H1 (cell line): Measurements from ENCODE around the gene CERS1. TPM values are rescaled to one million over a fixed set of nuclear protein-coding genes. Genes with fewer than 3 reads are reported as not detected.

ENCODE experiments used
- CTCF ChIA-PET: fragments of 300-600 bp; sonication (Branson Sonifier 250); formaldehyde crosslinking; loops from one replicate; lab custom pipeline; 2021; ENCODE audit not compliant: partially characterized antibody; lab: Charles Lee
- POLR2A ChIA-PET: fragments of 300-600 bp; sonication (Branson Sonifier 250); formaldehyde crosslinking; loops from one replicate; lab custom pipeline; 2021; ENCODE audit warnings: inconsistent platforms; ENCODE audit not compliant: partially characterized antibody; lab: Charles Lee
- DNase-seq, 2 experiments: peaks; one replicate each; pipeline versions ENCODE4 v3.0.0 to v3.0.0-alpha.2; 2010 to 2022; ENCODE audit warnings: low spot score in 2 of 2, low read depth in 1 of 2, mixed read lengths in 1 of 2
- FAIRE-seq: peaks from 2 replicates; lab custom pipeline; 2011; peaks lifted over from hg19 to GRCh38; lab: Jason Lieb, UNC
- H2AFZ ChIP-seq: 2 replicates; pipeline ENCODE4 v1.8.1; 2012; ENCODE audit warnings: low read length, inconsistent platforms
- H2AK5ac ChIP-seq: 2 replicates; pipeline ENCODE4 v1.6.1; 2013; ENCODE audit warnings: low read depth, low read length
- H2BK120ac ChIP-seq: replicated peaks from 2 replicates; pipeline ENCODE3; 2013; ENCODE audit warnings: low read depth, low read length, inconsistent platforms
- H2BK12ac ChIP-seq: 2 replicates; pipeline ENCODE4 v1.6.1; 2013; ENCODE audit warnings: low read depth, low read length
- H2BK15ac ChIP-seq: 2 replicates; pipeline ENCODE4 v1.6.1; 2013; ENCODE audit warnings: low read length
- H2BK20ac ChIP-seq: 2 replicates; pipeline ENCODE4 v1.6.1; 2013; ENCODE audit warnings: low read length
- H2BK5ac ChIP-seq: 2 replicates; pipeline ENCODE4 v1.6.1; 2013; ENCODE audit warnings: low read depth, low read length
- H3K14ac ChIP-seq: 2 replicates; pipeline ENCODE4 v1.6.1; 2013; ENCODE audit warnings: inconsistent platforms; ENCODE audit not compliant: insufficient read length
- H3K18ac ChIP-seq: 2 replicates; pipeline ENCODE4 v1.6.1; 2013; ENCODE audit warnings: low read length; ENCODE audit errors: extremely low read depth
- H3K23ac ChIP-seq: 2 replicates; pipeline ENCODE4 v1.6.1; 2013; ENCODE audit warnings: inconsistent platforms; ENCODE audit not compliant: insufficient read length
- H3K23me2 ChIP-seq: 2 replicates; pipeline ENCODE4 v1.6.1; 2013; ENCODE audit warnings: low read depth, low read length
- H3K27ac ChIP-seq: 2 replicates; pipeline ENCODE4 v1.6.1; 2011; ENCODE audit warnings: low read depth, low read length, inconsistent platforms
- H3K27me3 ChIP-seq, 4 experiments: replicated peaks in 1 of 4; 1 replicate in 1 of 4; 2 replicates in 3 of 4; pipeline versions ENCODE4 v1.6.1 to v1.8.1; 2011 to 2013; ENCODE audit warnings: low read length in 3 of 4, mild to moderate bottlenecking in 3 of 4, inconsistent platforms in 2 of 4, mixed read lengths in 2 of 4, moderate library complexity in 1 of 4; ENCODE audit not compliant: control insufficient read depth in 3 of 4, insufficient read depth in 3 of 4; ENCODE audit errors: extremely low read depth in 1 of 4
- H3K36me3 ChIP-seq, 4 experiments: 2 replicates each; pipeline versions ENCODE4 v1.6.1 to v1.8.1; 2011 to 2013; ENCODE audit warnings: mild to moderate bottlenecking in 4 of 4, low read length in 3 of 4, moderate library complexity in 2 of 4, control low read depth in 1 of 4, inconsistent platforms in 1 of 4; ENCODE audit not compliant: insufficient read depth in 4 of 4, control insufficient read depth in 2 of 4
- H3K4ac ChIP-seq: replicated peaks from 2 replicates; pipeline ENCODE3; 2013; ENCODE audit warnings: low read length, low read depth, mixed read lengths, inconsistent platforms; ENCODE audit not compliant: insufficient read length
- H3K4me1 ChIP-seq, 4 experiments: replicated peaks in 1 of 4; 1 replicate in 1 of 4; 2 replicates in 3 of 4; pipeline versions ENCODE4 v1.6.1 to v1.8.1; 2011 to 2013; ENCODE audit warnings: low read length in 3 of 4, inconsistent platforms in 2 of 4, mixed read lengths in 1 of 4; ENCODE audit not compliant: insufficient read depth in 4 of 4, control insufficient read depth in 3 of 4
- H3K4me2 ChIP-seq, 2 experiments: 2 replicates each; pipeline versions ENCODE4 v1.6.1 to v1.8.1; 2011 to 2013; ENCODE audit warnings: low read depth in 2 of 2, low read length in 2 of 2, control low read depth in 1 of 2, inconsistent platforms in 1 of 2, mild to moderate bottlenecking in 1 of 2; ENCODE audit not compliant: insufficient read depth in 1 of 2
- H3K4me3 ChIP-seq, 4 experiments: fragments of 200-600, 300-600 bp in 1 of 4; sonication (generic), shearing (Covaris generic), sonication (Bioruptor Twin) in 1 of 4; 2 replicates each; pipeline versions ENCODE4 v1.5.1 to v1.8.1; 2011 to 2016; ENCODE audit warnings: low read length in 4 of 4, low read depth in 3 of 4, control low read depth in 2 of 4, inconsistent platforms in 2 of 4, mild to moderate bottlenecking in 2 of 4, mixed read lengths in 1 of 4, moderate library complexity in 1 of 4; ENCODE audit not compliant: insufficient read depth in 2 of 4; ENCODE audit errors: extremely low read depth in 1 of 4
- H3K56ac ChIP-seq: replicated peaks from 2 replicates; pipeline ENCODE3; 2013; ENCODE audit warnings: low read depth, mild to moderate bottlenecking, mixed read lengths, low read length, inconsistent platforms; ENCODE audit not compliant: insufficient read length
- H3K79me1 ChIP-seq: 2 replicates; pipeline ENCODE4 v1.6.1; 2013; ENCODE audit warnings: low read depth, low read length, control low read depth
- H3K79me2 ChIP-seq, 2 experiments: 2 replicates each; pipeline versions ENCODE4 v1.6.1 to v1.8.1; 2012 to 2013; ENCODE audit warnings: low read length in 2 of 2, mild to moderate bottlenecking in 2 of 2, inconsistent platforms in 1 of 2; ENCODE audit not compliant: insufficient read depth in 2 of 2, control insufficient read depth in 1 of 2
- H3K9ac ChIP-seq, 4 experiments: replicated peaks in 1 of 4; 1 replicate in 1 of 4; 2 replicates in 3 of 4; pipeline versions ENCODE4 v1.6.1 to v1.8.1; 2011 to 2013; ENCODE audit warnings: low read depth in 3 of 4, low read length in 3 of 4, control low read depth in 2 of 4, mild to moderate bottlenecking in 2 of 4, moderate library complexity in 2 of 4, inconsistent platforms in 1 of 4; ENCODE audit errors: extremely low read depth in 1 of 4
- H3K9me3 ChIP-seq, 2 experiments: 2 replicates each; pipeline versions ENCODE4 v1.6.1 to v1.8.1; 2012 to 2013; ENCODE audit warnings: mild to moderate bottlenecking in 2 of 2, moderate library complexity in 2 of 2, control low read depth in 1 of 2, inconsistent platforms in 1 of 2, low read depth in 1 of 2, low read length in 1 of 2, mixed read lengths in 1 of 2; ENCODE audit not compliant: insufficient read depth in 2 of 2
- H4K20me1 ChIP-seq, 2 experiments: replicated peaks in 1 of 2; 2 replicates each; pipeline versions ENCODE3 to v1.8.1; 2011 to 2013; ENCODE audit warnings: inconsistent platforms in 2 of 2, low read length in 2 of 2, mild to moderate bottlenecking in 1 of 2; ENCODE audit not compliant: insufficient read depth in 2 of 2, control insufficient read depth in 1 of 2
- H4K5ac ChIP-seq: 2 replicates; pipeline ENCODE4 v1.6.1; 2013; ENCODE audit warnings: low read length, low read depth, mixed read lengths, inconsistent platforms; ENCODE audit not compliant: insufficient read length
- H4K8ac ChIP-seq: 2 replicates; pipeline ENCODE4 v1.8.0; 2013; ENCODE audit warnings: mild to moderate bottlenecking, moderate library complexity, low read length, inconsistent platforms; ENCODE audit not compliant: insufficient read depth; ENCODE audit errors: extremely low read depth
- H4K91ac ChIP-seq: replicated peaks from 2 replicates; pipeline ENCODE3; 2013; ENCODE audit warnings: low read length, mixed read lengths, inconsistent platforms; ENCODE audit not compliant: insufficient read length
- EP300 ChIP-seq, 2 experiments: IDR thresholded peaks; 1 replicate in 1 of 2; 2 replicates in 1 of 2; pipeline ENCODE4 v1.6.1; 2011 to 2012; ENCODE audit warnings: low read depth in 2 of 2, low read length in 2 of 2, mild to moderate bottlenecking in 2 of 2, borderline replicate concordance in 1 of 2, inconsistent platforms in 1 of 2, moderate library complexity in 1 of 2
- WGBS, 2 experiments: shearing (Covaris generic) in 1 of 2; methylation state at CpG; one replicate each; pipeline versions ENCODE4 v1.1.6 to v1.1.7; 2013 to 2015; ENCODE audit warnings: low lambda C conversion rate in 2 of 2, mixed read lengths in 2 of 2, inconsistent platforms in 1 of 2, low coverage in 1 of 2, missing lambda C conversion rate in 1 of 2; ENCODE audit not compliant: insufficient replicate concordance in 2 of 2, insufficient coverage in 1 of 2, insufficient read length in 1 of 2; ENCODE audit errors: extremely low coverage in 1 of 2, missing lambda C conversion rate in 1 of 2; 5-methylcytosine and 5-hydroxymethylcytosine counted together
- polyA plus RNA-seq, 7 experiments: library from polyadenylated mRNA; depleted of rRNA in 3 of 7; stranded (reverse) in 5 of 7; unstranded in 2 of 7; fragments of >200 nt in 5 of 7; fragments of 200-250 nt in 2 of 7; gene quantifications; 1 replicate in 5 of 7; 2 replicates in 1 of 7; 4 replicates in 1 of 7; pipeline versions ENCODE4 v1.2.1 to v1.2.3, GENCODE V29; 2011 to 2013; ENCODE audit warnings: missing spikeins in 2 of 7, mixed read lengths in 2 of 7
- total RNA-seq: library from RNA; stranded (reverse); fragmentation: NEBNext Ultra II Directional; extraction: Animal tissue kit (Norgen Biotek cat#: 25700); gene quantifications from 2 replicates; pipeline ENCODE4 v1.2.1, GENCODE V29; 2021

Gene CERS1
- total and polyA plus RNA-seq, 2 of the 8 experiments (the other 6 are each of a cell fraction or from before 2014, with no cell fraction given), result 18.6 to 51.0 TPM

- Histone ChIP-seq H4K8ac (no peak overlapping the region), H3K14ac (no peak overlapping the region), H3K4ac (no peak overlapping the region), H2BK20ac (no peak overlapping the region), H4K20me1 (peaks cover 0 to 14% of the 10 kb centered on the region in 2 experiments), H3K18ac (no peak overlapping the region), H3K9ac (peak overlapping the region in 1 of 4 experiments; percentile 68; a peak in 4 of 7 replicates), H3K36me3 (peaks cover 0 to 23% (median 12%) of the 10 kb centered on the region in 4 experiments; a peak in 7 of 8 replicates), H3K56ac (no peak overlapping the region), H2BK120ac (no peak overlapping the region), H2BK12ac (no peak overlapping the region), H3K23ac (no peak overlapping the region), H2BK15ac (no peak overlapping the region), H3K79me2 (peaks cover 4 to 23% of the 10 kb centered on the region in 2 experiments; a peak in 3 of 4 replicates), H3K4me3 (peak overlapping the region; percentile 82 to 100 (median 100)), H3K4me2 (peak overlapping the region; percentile 77 to 95), H3K23me2 (peaks cover 15% of the 10 kb centered on the region), H2AK5ac (0 out of 2 replicates have a peak overlapping the region, but pooled peaks have one; percentile 40), H3K27ac (no peak overlapping the region), H4K91ac (no peak overlapping the region), H2AFZ (no peak overlapping the region), H2BK5ac (no peak overlapping the region), H3K27me3 (no peaks in the 10 kb centered on the region), H3K9me3 (no peaks in the 10 kb centered on the region), H4K5ac (no peak overlapping the region), H3K4me1 (peaks cover 0 to 9% (median 6%) of the 10 kb centered on the region in 4 experiments; a peak in 6 of 7 replicates), H3K79me1 (peaks cover 10% of the 10 kb centered on the region)
- TF ChIP-seq EP300 (IDR thresholded peaks at IDR 0.05; ENCODE audit: borderline replicate concordance in 1 of 2, low read depth in 2 of 2, low read length in 2 of 2), result no peak
- ChIA-PET POLR2A (interaction anchor here (0.7 to 6.7 kb wide), 4 partner anchors 11 to 66 kb away, joined by 3 to 94 read pairs (median 6); no protein-coding TSS in a partner anchor), CTCF (interaction anchor here (0.6 to 1.7 kb wide), 2 partner anchors 14 to 800 kb away, joined by 3 to 5 read pairs; no protein-coding TSS in a partner anchor)
- FAIRE-seq (no peak), DNase-seq (no peak)
- 82% methylated on average over 9 of the region's 9 CpGs; no CpG with 5 or more reads in 1 of the 2 experiments for WGBS, 2 experiments
Observed at GRCh38 chr19:18920400-18920799, 24.4 kb upstream of the CERS1 start.
